ENCODE results near the gene TNS3.
A peak's percentile ranks its signal among the peaks of the same experiment; 100 is the strongest.
"Not testable (repeated sequence)": the region's sequence is repeated elsewhere in the genome, so short reads cannot be mapped to it uniquely, and the experiment has no call there.

The TNS3 gene

GRCh38 chr7:47581804-47582763, at the start of gene TNS3:
Gene TNS3, minus strand, starts transcription at chr7:47582111. Its CDS starts 142,475 bp downstream, at chr7:47439636.
- peak; percentile 65 for DNase-seq

- no peak for DNase-seq
Measured at GRCh38 chr7:47631711-47632110, 49.8 kb upstream of the TNS3 start.

- no peak for DNase-seq
Measured at GRCh38 chr7:47627580-47628283, 45.8 kb upstream of the TNS3 start.

GRCh38 chr7:47625861-47626715, 44.2 kb upstream of the TNS3 start:
- DNase-seq: no peak

GRCh38 chr7:47624689-47625088, 42.8 kb upstream of the TNS3 start:
- no peak for DNase-seq

- peak; percentile 84 for DNase-seq
Measured at GRCh38 chr7:47622946-47623640, 41.2 kb upstream of the TNS3 start.

GRCh38 chr7:47622586-47622945, 40.7 kb upstream of the TNS3 start:
- no peak for DNase-seq

GRCh38 chr7:47621979-47622561, 40.2 kb upstream of the TNS3 start:
- no peak for DNase-seq

- no peak for DNase-seq
Measured at GRCh38 chr7:47621347-47621746, 39.4 kb upstream of the TNS3 start.

- no peak for DNase-seq
Measured at GRCh38 chr7:47619806-47620205, 37.9 kb upstream of the TNS3 start.

GRCh38 chr7:47617131-47617530, 35.2 kb upstream of the TNS3 start:
- DNase-seq: no peak

- DNase-seq: no peak
Measured at GRCh38 chr7:47614450-47614849, 32.5 kb upstream of the TNS3 start.

GRCh38 chr7:47611045-47611511, 29.2 kb upstream of the TNS3 start:
- no peak for DNase-seq

GRCh38 chr7:47610506-47611044, 28.7 kb upstream of the TNS3 start:
- DNase-seq: no peak

- DNase-seq: no peak
Measured at GRCh38 chr7:47609803-47610452, 28.0 kb upstream of the TNS3 start.

- not testable (repeated sequence) for DNase-seq
Measured at GRCh38 chr7:47606593-47607046, 24.7 kb upstream of the TNS3 start.

- no peak for DNase-seq
Measured at GRCh38 chr7:47605816-47606575, 24.1 kb upstream of the TNS3 start.

- no peak for DNase-seq
Measured at GRCh38 chr7:47604496-47604890, 22.6 kb upstream of the TNS3 start.

- not testable (repeated sequence) for DNase-seq
Measured at GRCh38 chr7:47603514-47604255, 21.8 kb upstream of the TNS3 start.

Measured in left hindlimb (tissue), 1 donor.